ENCODE measurements around the gene PRR33. TPM values are rescaled to one million over a fixed set of nuclear protein-coding genes. Genes with fewer than 3 reads are reported as not detected.

The PRR33 gene
- total RNA-seq, 2 experiments from 2014 or later, result 0.07 to 0.12 TPM

- no peaks in the 10 kb centered on the region for H3K36me3 Mint-ChIP-seq (ENCODE audit: low read depth)
- DNase-seq, result no peak
- H3K27me3 Mint-ChIP-seq (ENCODE audit: low read depth), result no peaks in the 10 kb centered on the region
- peaks cover 6% of the 10 kb centered on the region for H3K4me1 Mint-ChIP-seq (ENCODE audit: low read depth)
- no peak overlapping the region for H3K4me3 Mint-ChIP-seq
- CTCF ChIA-PET, result no interaction called here
- intact Hi-C loops (cut with micrococcal nuclease), result no loop called here
- H3K9me3 Mint-ChIP-seq, result no peaks in the 10 kb centered on the region
- no peak overlapping the region for H3K27ac Mint-ChIP-seq
Measured at GRCh38 chr11:1926156-1927025, 34.7 kb upstream of the PRR33 start.

- H3K36me3 Mint-ChIP-seq (ENCODE audit: low read depth), result no peaks in the 10 kb centered on the region
- H3K9me3 Mint-ChIP-seq, result no peaks in the 10 kb centered on the region
- H3K4me1 Mint-ChIP-seq (ENCODE audit: low read depth), result peaks cover 6% of the 10 kb centered on the region
- CTCF ChIA-PET, result no interaction called here
- intact Hi-C loops (cut with micrococcal nuclease), result no loop called here
- no peak for DNase-seq
- no peak overlapping the region for H3K27ac Mint-ChIP-seq
- no peak overlapping the region for H3K4me3 Mint-ChIP-seq
- no peaks in the 10 kb centered on the region for H3K27me3 Mint-ChIP-seq (ENCODE audit: low read depth)
Measured at GRCh38 chr11:1925373-1926155, 33.9 kb upstream of the PRR33 start.

DNA sequence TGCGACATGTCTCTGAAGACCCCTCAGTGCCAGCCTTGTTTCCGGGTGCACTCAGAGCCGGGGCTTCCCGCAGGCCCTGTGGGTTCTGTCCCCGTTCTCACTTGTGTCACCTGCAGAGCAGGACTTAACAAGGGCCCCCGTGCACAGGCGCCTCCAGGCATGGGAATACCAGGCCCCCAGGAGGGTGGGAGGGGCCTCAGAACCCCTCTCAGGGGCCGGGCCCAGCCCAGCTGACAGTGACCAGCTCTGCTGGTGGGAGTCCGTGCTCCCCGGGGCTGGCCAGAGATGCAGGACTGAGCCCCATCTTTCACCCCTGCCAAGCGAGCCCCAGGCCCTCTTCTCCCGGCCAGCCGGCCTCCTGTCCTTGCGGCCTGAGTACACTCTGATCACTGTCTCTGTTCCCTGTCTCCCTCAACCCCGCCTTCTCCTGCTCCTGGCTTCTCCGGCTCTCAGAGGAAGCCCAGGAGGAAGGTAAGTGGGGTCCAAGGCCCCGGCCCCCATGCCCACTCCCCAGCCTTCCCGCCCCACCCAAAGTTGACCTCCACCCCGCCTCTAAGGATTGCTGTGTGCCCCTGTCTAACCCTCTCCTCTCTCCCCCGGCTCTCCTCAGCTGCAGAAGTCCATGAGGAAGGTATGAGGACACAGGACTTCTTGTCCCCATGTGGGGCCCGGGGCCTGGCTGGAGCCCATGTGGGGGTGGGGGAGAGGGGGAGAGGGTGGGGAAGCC is 33.1 kb upstream of the PRR33 start:
- Mint-ChIP-seq H3K4me3 (no peak overlapping the region), H3K27me3 (ENCODE audit: low read depth) (no peaks in the 10 kb centered on the region), H3K36me3 (ENCODE audit: low read depth) (no peaks in the 10 kb centered on the region), H3K27ac (no peak overlapping the region), H3K4me1 (ENCODE audit: low read depth) (peaks cover 4% of the 10 kb centered on the region), H3K9me3 (no peaks in the 10 kb centered on the region)
- no peak for DNase-seq
- CTCF ChIA-PET, result no interaction called here
- intact Hi-C loops (cut with micrococcal nuclease), result no loop called here

- Mint-ChIP-seq H3K4me1 (ENCODE audit: low read depth) (peaks cover 2% of the 10 kb centered on the region), H3K27me3 (ENCODE audit: low read depth) (no peaks in the 10 kb centered on the region), H3K27ac (no peak overlapping the region), H3K9me3 (no peaks in the 10 kb centered on the region), H3K36me3 (ENCODE audit: low read depth) (no peaks in the 10 kb centered on the region), H3K4me3 (no peak overlapping the region)
- CTCF ChIA-PET, result interaction anchor here (0.6 kb wide), 1 partner anchor 29 kb away, joined by 3 read pairs; no protein-coding TSS in a partner anchor
- intact Hi-C loops (cut with micrococcal nuclease), result no loop called here
- DNase-seq, result no peak
Measured at GRCh38 chr11:1924181-1924580, 32.5 kb upstream of the PRR33 start.

DNA sequence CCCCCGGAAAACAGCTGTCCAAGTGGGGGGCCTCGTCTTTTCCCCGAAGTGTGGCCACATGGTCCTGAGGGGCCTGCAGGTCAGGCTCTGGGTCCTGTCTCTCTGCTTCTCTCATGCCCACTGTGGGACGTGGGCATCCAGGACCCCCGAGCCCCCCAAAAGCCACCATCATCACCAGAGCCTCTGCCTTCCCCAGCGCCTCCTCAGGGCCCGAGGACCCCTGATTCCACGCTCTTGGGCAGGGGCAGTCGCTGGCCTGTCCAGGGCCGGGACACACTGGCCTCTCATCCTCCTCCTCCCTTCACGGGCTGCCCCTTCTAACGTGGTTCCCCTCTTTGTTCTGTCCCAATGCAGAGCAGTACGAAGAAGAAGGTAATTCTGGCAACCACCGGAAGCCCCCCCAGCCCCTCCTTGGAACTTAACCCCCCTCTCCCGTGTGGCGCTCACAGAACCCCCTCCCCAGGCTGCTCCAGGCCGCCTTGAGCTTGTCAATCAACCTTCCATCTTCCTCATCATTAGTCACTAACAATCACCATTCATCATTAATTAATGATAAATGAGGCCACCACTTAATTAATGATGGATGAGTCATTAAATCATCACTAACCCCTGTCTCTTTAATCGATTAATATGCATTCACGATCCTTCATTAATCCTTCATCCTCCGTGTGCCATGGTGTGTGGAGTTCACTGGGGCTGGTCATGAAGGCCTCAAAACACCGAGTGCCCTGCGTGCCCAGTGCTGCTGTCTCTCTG is 31.7 kb upstream of the PRR33 start:
- peaks cover 2% of the 10 kb centered on the region for H3K4me1 Mint-ChIP-seq (ENCODE audit: low read depth)
- no peaks in the 10 kb centered on the region for H3K36me3 Mint-ChIP-seq (ENCODE audit: low read depth)
- DNase-seq, result no peak
- no peaks in the 10 kb centered on the region for H3K27me3 Mint-ChIP-seq (ENCODE audit: low read depth)
- intact Hi-C loops (cut with micrococcal nuclease), result no loop called here
- H3K27ac Mint-ChIP-seq, result no peak overlapping the region
- H3K9me3 Mint-ChIP-seq, result no peaks in the 10 kb centered on the region
- no peak overlapping the region for H3K4me3 Mint-ChIP-seq
- CTCF ChIA-PET, result interaction anchor here (0.6 to 4.5 kb wide), 3 partner anchors 28 to 91 kb away, joined by 3 to 13 read pairs (median 6); no protein-coding TSS in a partner anchor

DNA sequence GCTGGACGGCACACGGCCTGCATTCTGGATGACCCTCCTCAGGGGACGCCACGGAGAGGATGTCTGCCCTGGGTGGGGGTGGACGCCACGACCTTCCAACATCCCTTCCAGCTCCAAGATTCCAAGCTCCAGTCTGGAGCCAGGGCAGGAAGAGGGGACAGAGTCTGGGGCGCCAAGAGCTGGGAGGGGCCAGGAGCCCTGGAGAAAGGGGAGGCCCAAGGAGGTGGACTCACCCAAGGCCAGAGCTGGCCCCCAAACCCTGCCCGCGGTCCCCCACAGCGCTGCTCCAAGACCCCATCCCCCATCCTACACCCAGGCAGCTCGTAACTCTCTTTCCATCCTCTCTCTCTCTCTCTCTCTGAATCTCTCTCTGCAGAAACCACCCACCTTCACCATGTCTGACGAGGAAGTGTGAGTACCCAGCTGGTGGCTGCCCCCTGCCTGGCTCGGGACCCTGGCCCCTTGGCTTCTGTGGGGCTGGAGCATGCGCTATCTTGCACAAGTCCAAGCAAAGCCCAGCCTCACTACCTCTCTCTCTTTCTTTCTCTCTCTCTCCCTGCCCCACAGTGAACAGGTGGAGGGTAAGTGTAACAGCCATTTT is 30.9 kb upstream of the PRR33 start:
- Mint-ChIP-seq H3K4me1 (ENCODE audit: low read depth) (peaks cover 2% of the 10 kb centered on the region), H3K27ac (no peak overlapping the region), H3K4me3 (no peak overlapping the region), H3K27me3 (ENCODE audit: low read depth) (no peaks in the 10 kb centered on the region), H3K9me3 (no peaks in the 10 kb centered on the region), H3K36me3 (ENCODE audit: low read depth) (no peaks in the 10 kb centered on the region)
- DNase-seq, result no peak
- CTCF ChIA-PET, result interaction anchor here (0.7 to 4.5 kb wide), 4 partner anchors 32 to 250 kb away, joined by 3 to 13 read pairs (median 8); partner anchors contain the start of gene PRR33
- intact Hi-C loops (cut with micrococcal nuclease), result no loop called here

DNA sequence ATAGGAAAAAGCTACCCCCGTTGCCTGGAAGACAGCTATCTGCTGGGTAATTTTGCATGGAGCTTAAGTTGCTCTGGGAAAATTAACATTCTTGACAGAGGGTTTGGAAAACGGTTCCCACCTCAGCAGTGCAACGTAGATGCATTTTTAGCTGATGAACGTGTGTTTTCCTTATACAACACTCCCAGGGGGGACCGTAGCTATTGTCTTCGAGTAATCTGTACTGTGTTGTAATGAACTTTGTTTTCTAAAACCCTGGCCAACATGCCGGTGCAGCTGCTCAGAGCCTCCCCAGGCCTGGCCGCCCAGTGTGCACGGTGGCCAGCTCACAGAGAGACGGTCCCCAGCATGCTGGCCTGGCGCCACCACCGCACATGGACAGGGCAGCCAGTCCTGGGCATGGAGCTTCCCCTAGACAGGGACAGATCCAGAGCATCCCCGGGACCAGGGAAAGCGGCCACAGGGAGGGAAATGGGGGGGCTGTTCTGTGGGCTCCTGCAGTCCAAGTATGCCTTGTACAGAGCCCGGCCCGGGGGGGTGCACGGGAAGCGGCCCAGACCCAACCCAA is 30.0 kb upstream of the PRR33 start:
- DNase-seq, result no peak
- Mint-ChIP-seq H3K27ac (no peak overlapping the region), H3K27me3 (ENCODE audit: low read depth) (no peaks in the 10 kb centered on the region), H3K9me3 (no peaks in the 10 kb centered on the region), H3K36me3 (ENCODE audit: low read depth) (no peaks in the 10 kb centered on the region), H3K4me3 (no peak overlapping the region), H3K4me1 (ENCODE audit: low read depth) (peaks cover 5% of the 10 kb centered on the region)
- CTCF ChIA-PET, result interaction anchor here (0.7 to 4.5 kb wide), 6 partner anchors 31 to 230 kb away, joined by 3 to 13 read pairs (median 4); partner anchors contain the start of gene PRR33
- intact Hi-C loops (cut with micrococcal nuclease), result no loop called here

DNA sequence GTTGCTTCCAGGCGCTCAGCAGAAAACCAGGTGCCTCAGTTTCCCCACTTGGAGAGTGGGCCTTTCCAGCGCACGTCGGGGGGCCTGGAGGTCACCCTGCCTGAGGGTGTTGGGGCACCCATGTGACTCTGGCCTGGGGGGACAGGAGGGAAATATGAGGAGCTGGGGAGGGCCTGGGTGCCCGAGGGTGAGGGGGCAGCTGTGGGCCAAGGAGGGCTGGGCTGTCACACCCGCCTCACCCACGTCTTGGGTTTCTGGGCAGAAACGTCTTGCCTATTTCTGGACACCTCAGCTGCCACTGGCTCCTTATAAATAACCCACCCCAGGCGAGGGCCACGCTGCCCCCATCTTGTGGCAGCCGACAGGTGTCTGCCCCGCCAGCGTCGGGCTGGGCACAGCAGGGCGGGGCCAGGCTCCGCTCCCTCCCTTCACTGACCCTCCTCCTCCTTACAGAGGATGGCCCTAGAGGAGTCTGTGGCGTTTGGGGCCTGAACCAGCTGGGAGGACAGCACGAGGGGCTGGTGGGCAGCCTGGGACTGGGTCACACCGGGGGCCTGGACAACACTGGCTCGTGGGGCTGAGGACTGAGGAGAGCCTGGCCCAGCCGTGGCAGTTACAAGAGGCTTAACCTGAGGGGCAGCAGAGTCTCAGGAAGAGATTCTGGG is 29.3 kb upstream of the PRR33 start:
- CTCF ChIA-PET, result interaction anchor here (0.7 to 4.5 kb wide), 6 partner anchors 30 to 231 kb away, joined by 3 to 13 read pairs (median 4); partner anchors contain the start of gene PRR33
- intact Hi-C loops (cut with micrococcal nuclease), result no loop called here
- no peaks in the 10 kb centered on the region for H3K9me3 Mint-ChIP-seq
- no peak overlapping the region for H3K27ac Mint-ChIP-seq
- DNase-seq, result no peak
- peaks cover 5% of the 10 kb centered on the region for H3K4me1 Mint-ChIP-seq (ENCODE audit: low read depth)
- no peaks in the 10 kb centered on the region for H3K36me3 Mint-ChIP-seq (ENCODE audit: low read depth)
- H3K4me3 Mint-ChIP-seq, result no peak overlapping the region
- H3K27me3 Mint-ChIP-seq (ENCODE audit: low read depth), result no peaks in the 10 kb centered on the region

DNA sequence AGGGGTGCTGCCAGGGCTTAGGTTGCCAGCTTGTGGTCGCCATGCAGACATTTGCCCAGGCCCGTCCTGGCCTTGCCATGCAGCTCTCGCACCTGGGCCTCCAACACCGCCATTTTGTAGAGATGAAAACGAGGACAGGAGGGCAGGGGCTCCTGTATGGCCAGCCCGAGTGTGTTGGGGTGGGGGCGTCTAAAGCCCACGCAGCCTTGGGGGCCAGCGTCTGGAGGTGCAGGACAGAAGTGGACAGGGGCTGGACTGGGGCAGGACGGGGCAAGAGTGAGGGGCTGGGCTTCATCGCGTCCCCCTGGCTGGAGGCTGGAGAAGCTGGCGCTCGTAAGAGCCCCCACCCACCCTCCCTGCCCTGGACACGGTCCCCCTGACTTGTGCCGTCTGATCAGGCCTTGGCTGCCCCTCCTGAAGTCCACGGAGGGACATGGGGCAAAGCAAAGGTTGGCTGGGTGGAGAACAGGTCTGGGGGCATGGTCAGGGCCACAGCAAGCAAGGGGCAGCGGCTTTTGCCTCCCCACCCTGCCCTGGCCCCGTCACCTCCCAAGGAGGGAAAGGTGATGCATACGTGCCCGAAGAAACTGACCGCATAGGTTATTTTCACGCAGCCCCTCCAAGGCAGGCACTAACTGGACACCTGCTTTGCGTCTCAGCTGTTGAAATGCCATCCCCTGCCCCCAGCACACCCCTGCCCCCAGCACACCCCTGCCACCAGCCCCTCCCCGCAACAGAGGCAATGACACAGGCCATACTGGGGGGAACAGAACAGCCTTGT is 28.6 kb upstream of the PRR33 start:
- Mint-ChIP-seq H3K27me3 (ENCODE audit: low read depth) (no peaks in the 10 kb centered on the region), H3K27ac (no peak overlapping the region), H3K4me1 (ENCODE audit: low read depth) (peaks cover 8% of the 10 kb centered on the region), H3K36me3 (ENCODE audit: low read depth) (no peaks in the 10 kb centered on the region), H3K4me3 (no peak overlapping the region), H3K9me3 (no peaks in the 10 kb centered on the region)
- CTCF ChIA-PET, result interaction anchor here (4.5 kb wide), 1 partner anchor 88 kb away, joined by 13 read pairs; no protein-coding TSS in a partner anchor
- intact Hi-C loops (cut with micrococcal nuclease), result no loop called here
- no peak for DNase-seq

DNA sequence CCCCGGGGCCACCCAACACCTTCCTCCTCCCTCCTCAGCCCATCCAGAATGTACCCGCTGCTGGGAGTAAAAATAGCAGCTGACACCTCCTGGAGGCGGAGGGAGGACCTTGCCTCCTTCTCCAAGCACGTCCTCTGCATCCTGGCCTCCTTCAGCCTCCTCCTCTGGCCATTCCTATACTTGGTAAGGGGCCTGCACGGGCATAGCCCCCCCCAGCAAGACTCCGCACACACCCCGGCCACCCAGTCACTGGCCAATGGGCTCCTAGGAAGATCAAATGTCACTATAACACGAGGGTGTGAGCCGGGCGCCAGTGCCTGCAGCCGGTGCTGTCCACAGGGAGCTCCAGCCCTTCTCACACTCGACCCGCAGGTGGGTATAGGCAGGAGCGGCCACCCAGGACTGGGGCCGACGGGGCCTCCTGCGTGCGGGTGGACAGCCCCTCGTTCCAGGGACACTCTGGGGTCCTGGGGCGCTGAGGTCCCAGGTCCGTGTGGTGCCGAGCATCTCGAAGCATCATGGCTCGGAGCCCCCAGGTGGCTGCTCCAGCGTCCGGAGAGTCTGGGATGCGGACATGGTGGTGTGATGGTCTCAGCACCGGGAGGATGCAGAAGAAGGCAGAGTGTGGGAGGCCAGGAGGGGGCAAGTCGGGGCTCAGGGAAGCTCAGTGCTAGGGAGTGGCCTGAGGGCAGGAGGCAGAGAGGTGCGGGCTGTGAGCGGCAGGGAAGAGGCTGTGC is 27.9 kb upstream of the PRR33 start, which contains the start of gene TNNT3:
Gene TNNT3 (plus strand): TSS at position 313 of the 737 bp plus-strand sequence. CDS start 3,172 bp downstream, outside the sequence.
- Mint-ChIP-seq H3K4me3 (no peak within 1 kb of the TSS), H3K4me1 (ENCODE audit: low read depth) (peaks cover 11% of the 10 kb centered on the region), H3K27ac (no peak within 1 kb of the TSS), H3K9me3 (peaks cover 3% of the 10 kb centered on the region), H3K27me3 (ENCODE audit: low read depth) (peaks cover 3% of the 10 kb centered on the region), H3K36me3 (ENCODE audit: low read depth) (no peaks in the 10 kb centered on the region)
- intact Hi-C loops (cut with micrococcal nuclease), result loop anchor here (5.0 kb wide), 1 partner anchor 37 kb away; no protein-coding TSS in a partner anchor
- DNase-seq, result no peak
- CTCF ChIA-PET, result interaction anchor here (4.5 kb wide), 1 partner anchor 87 kb away, joined by 13 read pairs; no protein-coding TSS in a partner anchor
